ENCODE results near the gene CCKAR.

Gene CCKAR

GRCh38 chr4:26462874-26463273 lies 27.4 kb downstream of the CCKAR start:
- TF ChIP-seq EZH2 (IDR thresholded peaks at IDR 0.05; ENCODE audit: borderline replicate concordance, low read depth, low read length, severe bottlenecking) (no peak), CTCF (IDR thresholded peaks at IDR 0.05; ENCODE audit: borderline replicate concordance, extremely low read depth, low read length, poor library complexity, severe bottlenecking) (no peak)
- Histone ChIP-seq H3K36me3 (ENCODE audit: insufficient read depth, low read length) (no peaks in the 10 kb centered on the region), H3K4me2 (ENCODE audit: insufficient read depth, low read length) (no peak overlapping the region), H2AFZ (ENCODE audit: low read depth, low read length) (no peak overlapping the region), H3K27ac (ENCODE audit: low read length) (no peak overlapping the region), H3K9me3 (ENCODE audit: insufficient read depth, low read length, severe bottlenecking) (no peaks in the 10 kb centered on the region), H3K4me3 (ENCODE audit: low read depth in 1 of 2, low read length in 2 of 2) (no peak overlapping the region), H3K9ac (ENCODE audit: low read depth, low read length) (no peak overlapping the region), H3K27me3 (ENCODE audit: insufficient read depth, low read length, poor library complexity) (no peaks in the 10 kb centered on the region), H4K20me1 (ENCODE audit: insufficient read depth, low read length) (no peaks in the 10 kb centered on the region), H3K79me2 (ENCODE audit: insufficient read depth, low read length) (no peaks in the 10 kb centered on the region), H3K4me1 (ENCODE audit: insufficient read depth, low read length) (peaks cover 7% of the 10 kb centered on the region)
- ATAC-seq (ENCODE audit: insufficient read depth, low read depth) (no peak), DNase-seq (no peak)

GRCh38 chr4:26459756-26460530 lies 30.3 kb downstream of the CCKAR start:
- Histone ChIP-seq H3K4me3 (ENCODE audit: low read depth in 1 of 2, low read length in 2 of 2) (no peak overlapping the region), H3K27ac (ENCODE audit: low read length) (no peak overlapping the region), H3K4me1 (ENCODE audit: insufficient read depth, low read length) (peaks cover 14% of the 10 kb centered on the region), H3K9ac (ENCODE audit: low read depth, low read length) (no peak overlapping the region), H3K79me2 (ENCODE audit: insufficient read depth, low read length) (no peaks in the 10 kb centered on the region), H2AFZ (ENCODE audit: low read depth, low read length) (no peak overlapping the region), H4K20me1 (ENCODE audit: insufficient read depth, low read length) (no peaks in the 10 kb centered on the region), H3K9me3 (ENCODE audit: insufficient read depth, low read length, severe bottlenecking) (no peaks in the 10 kb centered on the region), H3K4me2 (ENCODE audit: insufficient read depth, low read length) (no peak overlapping the region), H3K27me3 (ENCODE audit: insufficient read depth, low read length, poor library complexity) (no peaks in the 10 kb centered on the region), H3K36me3 (ENCODE audit: insufficient read depth, low read length) (no peaks in the 10 kb centered on the region)
- no peak for DNase-seq
- TF ChIP-seq EZH2 (IDR thresholded peaks at IDR 0.05; ENCODE audit: borderline replicate concordance, low read depth, low read length, severe bottlenecking) = no peak
- no peak for TF ChIP-seq CTCF (IDR thresholded peaks at IDR 0.05; ENCODE audit: borderline replicate concordance, extremely low read depth, low read length, poor library complexity, severe bottlenecking)
- ATAC-seq (ENCODE audit: insufficient read depth, low read depth) = no peak

GRCh38 chr4:26459054-26459755 lies 31.1 kb downstream of the CCKAR start:
- DNase-seq (peak; percentile 12), ATAC-seq (ENCODE audit: insufficient read depth, low read depth) (peak; percentile 56; the same call in 2 of the 3 replicates)
- H2AFZ ChIP-seq (ENCODE audit: low read depth, low read length) = no peak overlapping the region
- H3K27ac ChIP-seq (ENCODE audit: low read length) = no peak overlapping the region
- TF ChIP-seq EZH2 (IDR thresholded peaks at IDR 0.05; ENCODE audit: borderline replicate concordance, low read depth, low read length, severe bottlenecking) = no peak
- TF ChIP-seq CTCF (IDR thresholded peaks at IDR 0.05; ENCODE audit: borderline replicate concordance, extremely low read depth, low read length, poor library complexity, severe bottlenecking) = peak; percentile 65
- no peaks in the 10 kb centered on the region for H4K20me1 ChIP-seq (ENCODE audit: insufficient read depth, low read length)
- H3K4me3 ChIP-seq (ENCODE audit: low read depth in 1 of 2, low read length in 2 of 2) = no peak overlapping the region
- H3K79me2 ChIP-seq (ENCODE audit: insufficient read depth, low read length) = no peaks in the 10 kb centered on the region
- H3K4me1 ChIP-seq (ENCODE audit: insufficient read depth, low read length) = peaks cover 14% of the 10 kb centered on the region
- H3K9me3 ChIP-seq (ENCODE audit: insufficient read depth, low read length, severe bottlenecking) = no peaks in the 10 kb centered on the region
- no peaks in the 10 kb centered on the region for H3K27me3 ChIP-seq (ENCODE audit: insufficient read depth, low read length, poor library complexity)
- no peak overlapping the region for H3K4me2 ChIP-seq (ENCODE audit: insufficient read depth, low read length)
- no peak overlapping the region for H3K9ac ChIP-seq (ENCODE audit: low read depth, low read length)
- H3K36me3 ChIP-seq (ENCODE audit: insufficient read depth, low read length) = no peaks in the 10 kb centered on the region
